OCI-LY1 (cell line): ENCODE results near the gene RNF17.

Experiments used
- H2AFZ ChIP-seq: fragments of 200-600 bp; sonication (generic), shearing (Covaris generic); 2 replicates; pipeline ENCODE4 v1.6.0; 2014; ENCODE audit warnings: antibody characterized with exemption, mild to moderate bottlenecking, low read length
- H3F3A ChIP-seq: fragments of 200-600 bp; sonication (generic), shearing (Covaris generic); 2 replicates; pipeline ENCODE4 v1.6.0; 2014; ENCODE audit warnings: mild to moderate bottlenecking, antibody characterized with exemption, low read length, moderate library complexity; ENCODE audit not compliant: insufficient read depth
- H3K27ac ChIP-seq: fragments of 200-600 bp; sonication (generic); 2 replicates; pipeline ENCODE4 v1.5.1; 2014; ENCODE audit warnings: low read length, mixed run types, mild to moderate bottlenecking, low read depth; ENCODE audit not compliant: poor library complexity, severe bottlenecking
- H3K27me3 ChIP-seq: fragments of 200-600 bp; sonication (generic); 2 replicates; pipeline ENCODE4 v1.6.0; 2014; ENCODE audit warnings: antibody characterized with exemption, mild to moderate bottlenecking, low read length, moderate library complexity; ENCODE audit not compliant: insufficient read depth
- H3K36me3 ChIP-seq: fragments of 200-600 bp; sonication (generic); 2 replicates; pipeline ENCODE4 v1.6.1; 2014; ENCODE audit warnings: mild to moderate bottlenecking, antibody characterized with exemption, low read length, moderate library complexity, mixed read lengths; ENCODE audit not compliant: insufficient read depth
- H3K4me1 ChIP-seq: fragments of 200-600 bp; sonication (generic); 2 replicates; pipeline ENCODE4 v1.5.1; 2014; ENCODE audit warnings: mild to moderate bottlenecking, low read length, moderate library complexity; ENCODE audit not compliant: insufficient read depth, severe bottlenecking
- H3K4me2 ChIP-seq: fragments of 200-600 bp; sonication (generic), shearing (Covaris generic); 2 replicates; pipeline ENCODE4 v1.6.1; 2014; ENCODE audit warnings: low read length
- H3K4me3 ChIP-seq: fragments of 200-600 bp; sonication (generic); 2 replicates; pipeline ENCODE4 v1.5.1; 2014; ENCODE audit warnings: low read length, low read depth, mild to moderate bottlenecking, mixed read lengths; ENCODE audit not compliant: poor library complexity, severe bottlenecking
- H3K79me2 ChIP-seq: fragments of 200-600 bp; shearing (Covaris generic); 2 replicates; pipeline ENCODE4 v1.6.1; 2016; ENCODE audit warnings: mixed run types, low read length, mixed read lengths; ENCODE audit not compliant: insufficient read depth
- H3K9ac ChIP-seq: fragments of 200-600 bp; sonication (generic), shearing (Covaris generic); 2 replicates; pipeline ENCODE4 v1.6.1; 2014; ENCODE audit warnings: mild to moderate bottlenecking, low read length, mixed read lengths
- H3K9me2 ChIP-seq: fragments of 200-600 bp; sonication (generic), shearing (Covaris generic); 2 replicates; pipeline ENCODE4 v1.6.1; 2014; ENCODE audit warnings: low read depth, mild to moderate bottlenecking, low read length, mixed read lengths
- H3K9me3 ChIP-seq: fragments of 200-600 bp; shearing (Covaris generic); 2 replicates; pipeline ENCODE4 v1.6.1; 2014; ENCODE audit warnings: low read length, mixed read lengths
- H4K20me1 ChIP-seq: fragments of 200-600 bp; sonication (generic), shearing (Covaris generic); 2 replicates; pipeline ENCODE4 v1.6.0; 2016; ENCODE audit warnings: mild to moderate bottlenecking, low read length; ENCODE audit not compliant: insufficient read depth
- EZH2 ChIP-seq: fragments of 200-600 bp; sonication (generic), shearing (Covaris generic); IDR thresholded peaks from 2 replicates; pipeline ENCODE4 v1.8.0; 2017; ENCODE audit warnings: borderline replicate concordance, mixed run types, mild to moderate bottlenecking, antibody characterized with exemption, low read length, moderate library complexity, mixed read lengths
- TF ChIP-seq, protein P1 (sequence below): fragments of 200-600 bp; sonication (generic), shearing (Covaris generic); IDR thresholded peaks from 2 replicates; pipeline ENCODE4 v1.5.1; 2017; ENCODE audit warnings: mild to moderate bottlenecking, antibody characterized with exemption, low read length, moderate library complexity, mixed read lengths

RNF17 gene

GRCh38 chr13:24842549-24843274, 78.7 kb downstream of the RNF17 start:
- no peaks in the 10 kb centered on the region for H3K27me3 ChIP-seq
- H4K20me1 ChIP-seq, result no peaks in the 10 kb centered on the region
- H3K79me2 ChIP-seq, result no peaks in the 10 kb centered on the region
- H3K9me3 ChIP-seq, result no peaks in the 10 kb centered on the region
- H3K4me3 ChIP-seq, result no peak overlapping the region
- no peak overlapping the region for H2AFZ ChIP-seq
- no peak overlapping the region for H3K27ac ChIP-seq
- no peaks in the 10 kb centered on the region for H3K9me2 ChIP-seq
- H3K36me3 ChIP-seq, result no peaks in the 10 kb centered on the region
- no peaks in the 10 kb centered on the region for H3F3A ChIP-seq
- TF ChIP-seq, protein P1, sequence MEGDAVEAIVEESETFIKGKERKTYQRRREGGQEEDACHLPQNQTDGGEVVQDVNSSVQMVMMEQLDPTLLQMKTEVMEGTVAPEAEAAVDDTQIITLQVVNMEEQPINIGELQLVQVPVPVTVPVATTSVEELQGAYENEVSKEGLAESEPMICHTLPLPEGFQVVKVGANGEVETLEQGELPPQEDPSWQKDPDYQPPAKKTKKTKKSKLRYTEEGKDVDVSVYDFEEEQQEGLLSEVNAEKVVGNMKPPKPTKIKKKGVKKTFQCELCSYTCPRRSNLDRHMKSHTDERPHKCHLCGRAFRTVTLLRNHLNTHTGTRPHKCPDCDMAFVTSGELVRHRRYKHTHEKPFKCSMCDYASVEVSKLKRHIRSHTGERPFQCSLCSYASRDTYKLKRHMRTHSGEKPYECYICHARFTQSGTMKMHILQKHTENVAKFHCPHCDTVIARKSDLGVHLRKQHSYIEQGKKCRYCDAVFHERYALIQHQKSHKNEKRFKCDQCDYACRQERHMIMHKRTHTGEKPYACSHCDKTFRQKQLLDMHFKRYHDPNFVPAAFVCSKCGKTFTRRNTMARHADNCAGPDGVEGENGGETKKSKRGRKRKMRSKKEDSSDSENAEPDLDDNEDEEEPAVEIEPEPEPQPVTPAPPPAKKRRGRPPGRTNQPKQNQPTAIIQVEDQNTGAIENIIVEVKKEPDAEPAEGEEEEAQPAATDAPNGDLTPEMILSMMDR, result no peak
- TF ChIP-seq EZH2, result no peak
- no peak overlapping the region for H3K9ac ChIP-seq
- H3K4me2 ChIP-seq, result no peak overlapping the region
- H3K4me1 ChIP-seq, result peaks cover under 1% of the 10 kb centered on the region

- Histone ChIP-seq H3K27me3 (no peaks in the 10 kb centered on the region), H3K79me2 (no peaks in the 10 kb centered on the region), H3K27ac (no peak overlapping the region), H3K36me3 (no peaks in the 10 kb centered on the region), H3K9me3 (no peaks in the 10 kb centered on the region), H3K9ac (no peak overlapping the region), H2AFZ (no peak overlapping the region), H3K4me2 (no peak overlapping the region), H3K9me2 (no peaks in the 10 kb centered on the region), H3K4me1 (no peaks in the 10 kb centered on the region), H3F3A (no peaks in the 10 kb centered on the region), H3K4me3 (no peak overlapping the region), H4K20me1 (no peaks in the 10 kb centered on the region)
- no peak for TF ChIP-seq EZH2
- TF ChIP-seq, protein P1, result no peak
Measured at GRCh38 chr13:24851546-24851945, 87.6 kb downstream of the RNF17 start.

GRCh38 chr13:24854311-24854710, 90.3 kb downstream of the RNF17 start:
- no peaks in the 10 kb centered on the region for H3K4me1 ChIP-seq
- no peak overlapping the region for H3K4me3 ChIP-seq
- no peaks in the 10 kb centered on the region for H3K79me2 ChIP-seq
- H3K27me3 ChIP-seq, result no peaks in the 10 kb centered on the region
- no peaks in the 10 kb centered on the region for H3K9me2 ChIP-seq
- H3K27ac ChIP-seq, result no peak overlapping the region
- TF ChIP-seq, protein P1, result no peak
- no peak for TF ChIP-seq EZH2
- H3K9me3 ChIP-seq, result no peaks in the 10 kb centered on the region
- no peak overlapping the region for H3K4me2 ChIP-seq
- no peaks in the 10 kb centered on the region for H3K36me3 ChIP-seq
- H2AFZ ChIP-seq, result no peak overlapping the region
- no peaks in the 10 kb centered on the region for H3F3A ChIP-seq
- no peaks in the 10 kb centered on the region for H4K20me1 ChIP-seq
- no peak overlapping the region for H3K9ac ChIP-seq
